Activated naive CD4-positive, alpha-beta T cell treated with anti-CD3 and anti-CD28 coated beads, Interleukin-2, amount 50 U/mL, for 72 hours (primary cell): ENCODE data around the gene CYP8B1. TPM values are rescaled to one million over a fixed set of nuclear protein-coding genes. Genes with fewer than 3 reads are reported as not detected.

Source experiments
- ATAC-seq, 2 donors: fragments of 150-1000 bp; cut with Tn5 transposase; 2 replicates each; pipeline ENCODE4 v1.10.0; 2021; ENCODE audit warnings: mild to moderate bottlenecking in 2 of 2, moderate library complexity in 2 of 2
- DNase-seq, 2 donors: peaks; one replicate each; pipeline ENCODE4 v3.0.0; 2021 to 2022; ENCODE audit warnings: low spot score in 2 of 2
- H3K27ac Mint-ChIP-seq, 2 donors: one replicate each; pipeline ENCODE4 v1.8.0; 2022; ENCODE audit warnings: mild to moderate bottlenecking in 2 of 2, mixed read lengths in 2 of 2
- H3K36me3 Mint-ChIP-seq, 2 donors: one replicate each; pipeline ENCODE4 v1.8.0; 2022; ENCODE audit warnings: mixed read lengths in 2 of 2
- H3K9me3 Mint-ChIP-seq, 2 donors: one replicate each; pipeline ENCODE4 v1.8.0; 2022; ENCODE audit warnings: mixed read lengths in 2 of 2
- total RNA-seq, 2 donors: library from RNA; stranded (reverse); gene quantifications; one replicate each; pipeline ENCODE4 v1.2.3, GENCODE V29; 2022

The CYP8B1 gene
- total RNA-seq, 2 donors from 2014 or later: not detected

DNA sequence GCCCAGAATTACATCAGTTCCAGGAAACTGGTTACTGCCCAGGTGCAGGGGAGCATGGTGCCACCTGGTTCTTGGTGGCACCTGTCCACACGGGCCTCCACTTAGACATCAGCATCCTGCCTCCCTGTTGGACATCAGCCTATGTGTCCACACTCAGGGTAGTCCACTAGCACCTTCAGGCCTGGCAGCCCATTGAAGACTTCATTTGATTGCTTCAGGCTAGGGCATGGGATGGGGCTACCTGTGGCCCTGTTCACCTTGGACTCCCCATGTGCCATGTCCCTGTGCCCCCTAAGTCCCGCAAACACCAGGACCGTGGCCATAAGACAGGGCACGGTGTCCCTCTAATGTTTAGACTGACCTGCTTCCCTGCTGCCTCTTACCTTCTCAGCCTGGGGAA lies 30.9 kb downstream of the CYP8B1 start:
- Mint-ChIP-seq H3K36me3 (peaks cover 0 to 14% of the 10 kb centered on the region in 2 donors), H3K27ac (no peak overlapping the region), H3K9me3 (peaks cover 0 to 5% of the 10 kb centered on the region in 2 donors)
- DNase-seq: no peak
- ATAC-seq: no peak

DNA sequence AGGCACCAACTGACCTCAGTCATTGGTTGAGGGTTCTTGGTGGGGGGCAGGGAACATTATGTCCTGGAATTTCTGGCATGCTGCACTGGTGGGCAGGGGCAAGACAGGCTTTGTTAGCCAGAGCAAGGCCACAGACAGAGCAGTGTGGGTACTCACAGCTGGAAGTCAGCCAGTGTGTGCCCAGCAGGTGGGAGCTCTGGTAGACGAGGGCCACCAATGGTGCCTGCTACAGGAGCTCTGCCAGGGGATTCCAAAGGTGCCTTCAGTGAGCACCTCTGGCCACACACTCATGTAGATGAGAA lies 31.3 kb downstream of the CYP8B1 start:
- Mint-ChIP-seq H3K36me3 (peaks cover 0 to 14% of the 10 kb centered on the region in 2 donors), H3K9me3 (peaks cover 0 to 5% of the 10 kb centered on the region in 2 donors), H3K27ac (no peak overlapping the region)
- ATAC-seq (no peak), DNase-seq (no peak)

DNA sequence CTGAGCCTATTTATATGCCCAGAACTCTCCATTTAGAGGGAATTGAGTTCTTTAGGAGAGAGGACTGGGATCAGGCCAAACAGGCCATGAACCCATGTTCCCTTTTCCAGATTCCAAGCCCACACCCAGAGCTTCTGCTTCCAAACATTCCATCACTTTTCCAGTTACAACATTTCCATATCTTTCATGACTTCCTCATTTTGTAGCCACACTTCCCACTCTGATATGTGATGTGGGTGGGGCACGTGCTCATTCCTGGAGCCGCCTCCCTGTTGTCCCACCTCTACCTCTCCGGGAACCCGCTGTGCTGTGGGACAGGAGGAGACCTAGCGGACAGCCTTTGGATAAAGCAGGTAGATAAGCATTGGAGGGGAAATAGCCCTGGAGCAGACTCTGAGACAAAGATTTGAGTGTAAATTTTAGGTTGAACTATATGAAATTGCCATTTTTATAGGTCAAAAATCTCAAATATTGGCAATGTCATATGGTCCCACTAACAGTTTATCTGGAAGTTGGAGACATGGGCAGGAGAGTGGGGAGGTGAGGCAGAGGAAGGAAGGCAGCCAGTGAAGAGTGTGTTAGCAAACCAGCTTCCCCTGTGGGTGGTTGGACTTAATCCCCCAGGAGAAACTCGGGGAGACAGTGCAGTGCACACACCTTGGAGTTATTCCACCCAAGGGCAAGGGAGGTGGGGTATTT lies 31.8 kb downstream of the CYP8B1 start:
- no peak for DNase-seq
- Mint-ChIP-seq H3K27ac (no peak overlapping the region), H3K36me3 (peaks cover 0 to 14% of the 10 kb centered on the region in 2 donors), H3K9me3 (peaks cover 0 to 5% of the 10 kb centered on the region in 2 donors)
- ATAC-seq: no peak

DNA sequence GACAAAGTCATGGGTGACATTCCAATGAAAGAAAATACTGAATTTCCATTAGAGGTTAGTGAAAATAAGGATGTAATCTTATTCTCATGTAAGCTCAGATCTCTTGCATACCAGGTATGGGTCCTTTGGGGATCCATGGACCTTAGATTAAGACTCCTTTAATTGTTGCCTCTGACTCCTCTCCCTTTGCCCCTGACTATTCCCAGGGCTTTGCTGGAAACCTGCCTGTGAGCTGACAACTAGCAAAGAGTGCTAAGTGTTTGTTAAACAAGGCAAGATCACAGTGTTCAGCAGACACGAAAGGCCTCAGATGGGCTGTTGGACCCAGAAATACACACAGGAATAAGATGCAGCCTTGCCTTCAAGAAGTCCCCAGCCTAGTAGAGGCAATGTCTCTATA lies 34.3 kb downstream of the CYP8B1 start:
- DNase-seq: no peak
- no peak for ATAC-seq
- Mint-ChIP-seq H3K36me3 (no peaks in the 10 kb centered on the region), H3K9me3 (no peaks in the 10 kb centered on the region), H3K27ac (no peak overlapping the region)

DNA sequence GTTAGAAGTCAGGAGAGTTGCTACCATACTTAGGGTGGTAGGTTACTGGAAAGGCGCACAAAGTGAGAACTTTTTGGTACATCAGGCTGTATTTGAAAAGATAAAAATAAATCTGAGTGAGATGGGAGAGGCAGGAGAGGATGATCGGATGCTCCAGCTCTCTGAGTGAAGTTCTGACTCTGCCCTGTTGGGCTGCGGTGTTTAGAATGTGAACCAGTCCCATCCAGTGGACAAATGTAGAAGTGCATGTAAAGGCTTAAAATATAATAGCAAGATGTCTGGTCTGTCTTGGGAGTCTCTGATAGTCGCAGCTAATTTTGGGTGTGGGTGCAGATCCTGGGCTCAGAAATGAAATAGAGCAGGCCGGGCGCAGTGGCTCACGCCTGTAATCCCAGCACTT lies 36.1 kb downstream of the CYP8B1 start:
- no peaks in the 10 kb centered on the region for H3K36me3 Mint-ChIP-seq
- ATAC-seq (peak; percentile 70 to 89), DNase-seq (peak in 1 of 2 donors; percentile 16)

DNA sequence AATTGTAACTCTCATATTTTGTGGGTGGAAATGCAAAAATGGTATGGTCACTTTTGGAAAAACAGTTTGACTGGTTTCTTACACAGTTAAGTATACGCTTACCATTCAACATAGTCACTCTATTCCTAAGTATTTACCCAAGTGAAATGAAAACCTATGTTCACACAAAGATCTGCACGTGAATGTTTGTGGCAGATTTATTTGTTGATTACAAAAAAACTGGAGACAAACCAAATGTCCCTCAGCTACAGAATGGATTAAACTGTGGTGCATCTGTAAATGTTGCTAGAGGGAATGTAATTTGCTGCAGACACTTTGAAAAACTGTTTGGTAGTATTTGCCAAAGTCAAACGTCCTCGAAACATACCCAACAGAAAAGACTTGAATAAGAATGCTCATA lies 37.1 kb downstream of the CYP8B1 start:
- DNase-seq: no peak
- ATAC-seq: no peak
- no peak overlapping the region for H3K27ac Mint-ChIP-seq
- no peaks in the 10 kb centered on the region for H3K36me3 Mint-ChIP-seq
- no peaks in the 10 kb centered on the region for H3K9me3 Mint-ChIP-seq

More for the DNA sequence above, 36.1 kb downstream of the CYP8B1 start:
- Mint-ChIP-seq H3K9me3 (no peaks in the 10 kb centered on the region), H3K27ac (no peak overlapping the region)

DNA sequence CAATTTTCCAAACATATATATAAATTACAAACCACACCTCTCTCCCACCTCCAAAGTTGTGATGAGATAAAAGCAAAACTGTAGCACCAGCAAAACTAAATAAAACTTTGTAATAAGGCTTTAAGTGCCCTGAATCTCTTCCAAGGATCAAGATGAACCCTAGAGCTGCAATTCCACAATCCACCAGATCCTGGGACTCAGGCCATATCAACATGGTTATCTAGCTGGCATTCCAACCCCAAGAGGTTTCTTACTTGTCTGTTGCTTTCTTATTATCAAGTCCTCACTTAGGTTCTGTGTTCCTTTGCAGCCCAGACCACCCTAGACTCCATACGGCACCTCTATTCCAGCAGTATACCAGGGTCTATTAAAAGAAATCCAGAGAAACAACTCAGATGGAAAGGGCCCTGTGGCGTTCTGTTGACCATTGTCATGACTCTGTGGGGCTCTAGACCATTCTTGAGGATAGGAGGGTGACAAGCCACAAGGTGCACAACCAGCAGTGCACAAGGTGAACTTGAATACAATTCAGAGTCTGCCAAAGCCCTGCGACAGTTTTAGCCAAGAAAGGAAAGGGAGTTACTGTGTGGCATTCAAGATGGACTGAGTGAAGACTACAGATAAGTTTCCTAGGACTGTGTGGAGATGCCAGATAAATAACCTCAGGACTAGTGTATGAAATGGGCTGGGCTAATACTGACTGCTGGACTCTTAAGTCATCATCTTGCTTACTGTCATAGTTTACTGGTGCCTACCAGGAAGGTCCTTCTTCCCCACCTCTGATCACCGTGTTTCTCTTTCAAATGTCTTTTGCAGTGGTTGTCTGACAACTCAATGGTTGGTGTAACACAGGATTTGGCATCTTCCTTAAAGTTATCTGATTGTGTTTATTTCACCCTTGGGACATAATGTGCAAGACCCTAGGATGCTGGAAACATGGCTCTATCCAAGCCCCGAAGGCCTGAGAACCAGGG lies 39.2 kb downstream of the CYP8B1 start:
- Mint-ChIP-seq H3K9me3 (no peaks in the 10 kb centered on the region), H3K36me3 (no peaks in the 10 kb centered on the region), H3K27ac (no peak overlapping the region)
- ATAC-seq (no peak), DNase-seq (no peak)

DNA sequence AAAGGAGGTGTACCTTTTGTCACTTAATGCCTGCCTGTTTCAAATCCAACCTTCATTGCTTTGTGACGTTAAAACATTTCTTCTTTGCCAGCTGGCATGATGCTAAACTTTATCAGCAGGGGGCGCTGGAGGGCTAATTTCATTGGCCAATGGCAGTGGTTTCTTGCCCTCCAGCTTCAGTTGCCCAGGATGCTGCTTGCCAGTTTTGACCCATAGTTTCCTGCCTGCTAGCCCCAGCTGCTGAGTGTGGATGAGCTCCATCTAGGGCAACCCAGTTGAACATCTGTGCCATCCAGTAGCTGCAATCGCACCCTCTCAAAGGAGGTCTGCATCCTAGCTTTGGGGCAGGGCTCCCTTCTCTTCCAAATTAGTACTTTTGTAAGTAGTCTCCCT lies 44.4 kb downstream of the CYP8B1 start:
- Mint-ChIP-seq H3K36me3 (no peaks in the 10 kb centered on the region), H3K9me3 (no peaks in the 10 kb centered on the region), H3K27ac (peak overlapping the region in 1 of 2 donors; percentile 26)
- peak; percentile 80 to 93 for ATAC-seq
- peak; percentile 71 to 90 for DNase-seq

DNA sequence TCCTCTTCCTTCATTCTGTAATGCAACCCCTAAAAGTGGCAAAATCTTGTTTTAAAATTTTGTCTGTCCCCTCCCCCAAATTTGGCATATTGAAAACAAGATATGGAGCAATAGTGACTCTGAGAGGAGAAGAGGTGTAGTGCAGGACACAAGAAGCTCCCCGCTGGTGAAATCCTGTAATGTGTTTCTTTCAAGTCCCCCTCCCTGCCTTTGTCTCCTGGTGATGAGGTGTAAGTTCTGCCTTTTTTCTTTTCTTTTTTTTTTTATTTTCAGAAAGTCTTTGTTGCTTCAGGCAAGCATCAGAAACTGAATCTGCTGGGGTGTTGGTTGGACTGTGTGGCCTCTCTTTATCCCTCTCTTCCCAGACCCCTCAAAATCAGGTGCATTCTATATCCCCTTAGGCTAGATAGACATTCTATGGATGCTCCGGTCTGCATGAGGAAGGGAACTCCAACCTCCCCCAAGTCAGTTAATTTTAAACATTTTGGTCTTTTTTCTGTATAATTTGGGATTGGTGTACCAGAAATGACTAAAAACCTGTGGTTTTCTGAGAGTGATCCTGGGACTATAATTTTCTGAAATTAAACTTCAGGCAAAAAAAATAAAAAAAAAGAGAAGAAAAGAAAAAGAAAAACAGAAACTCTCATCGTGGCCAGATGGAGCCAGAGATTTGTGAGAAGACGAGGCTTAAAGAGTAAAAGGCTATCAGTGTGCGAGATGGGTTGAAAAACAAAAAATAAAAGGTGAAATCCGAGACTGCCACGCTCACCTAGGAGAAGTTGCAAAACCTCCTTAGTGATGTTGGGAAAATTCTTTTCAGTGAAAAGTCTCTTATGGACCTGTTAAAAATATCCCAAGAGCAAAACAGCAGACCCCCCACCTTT lies 45.0 kb downstream of the CYP8B1 start:
- no peaks in the 10 kb centered on the region for H3K9me3 Mint-ChIP-seq
- ATAC-seq: no peak
- H3K36me3 Mint-ChIP-seq: no peaks in the 10 kb centered on the region
- no peak for DNase-seq
- no peak overlapping the region for H3K27ac Mint-ChIP-seq

DNA sequence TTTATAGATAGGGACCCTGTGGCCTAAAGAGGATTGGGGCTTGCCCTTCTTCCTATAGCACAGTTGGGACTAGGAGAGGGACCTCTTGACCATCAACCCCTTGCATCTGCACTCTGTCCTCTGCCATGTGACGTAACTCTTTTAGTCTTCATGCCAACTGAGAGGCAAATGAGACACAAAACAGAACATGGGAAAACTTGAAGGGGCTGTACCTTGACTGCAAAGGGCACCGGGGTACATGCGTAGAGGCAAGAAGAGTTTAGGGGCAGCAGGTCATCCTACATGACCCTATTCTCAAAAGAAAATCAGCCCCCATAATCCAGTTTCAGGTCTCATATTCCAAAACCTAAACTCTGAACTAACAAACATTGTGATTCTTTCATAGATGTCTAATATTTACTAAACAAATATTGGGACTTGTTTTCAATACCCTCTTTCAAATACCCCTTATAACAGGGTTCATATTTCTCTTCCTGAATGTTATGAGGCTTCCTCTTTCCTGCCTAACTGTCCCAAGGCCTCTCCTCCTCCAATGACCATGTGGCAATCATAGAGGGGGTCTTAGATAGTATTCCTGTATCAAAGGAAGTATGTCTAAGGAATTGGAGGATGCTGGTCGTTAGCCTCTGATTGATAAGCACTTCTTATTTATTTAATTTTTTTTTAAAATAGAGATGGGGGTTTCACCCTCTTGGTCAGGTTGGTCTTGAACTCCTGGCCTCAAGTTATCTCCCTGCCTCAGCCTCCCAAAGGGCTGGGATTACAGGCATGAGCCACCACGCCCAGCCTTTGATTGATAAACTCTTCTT lies 45.8 kb downstream of the CYP8B1 start:
- Mint-ChIP-seq H3K9me3 (no peaks in the 10 kb centered on the region), H3K36me3 (no peaks in the 10 kb centered on the region), H3K27ac (no peak overlapping the region)
- no peak for ATAC-seq
- DNase-seq: no peak

DNA sequence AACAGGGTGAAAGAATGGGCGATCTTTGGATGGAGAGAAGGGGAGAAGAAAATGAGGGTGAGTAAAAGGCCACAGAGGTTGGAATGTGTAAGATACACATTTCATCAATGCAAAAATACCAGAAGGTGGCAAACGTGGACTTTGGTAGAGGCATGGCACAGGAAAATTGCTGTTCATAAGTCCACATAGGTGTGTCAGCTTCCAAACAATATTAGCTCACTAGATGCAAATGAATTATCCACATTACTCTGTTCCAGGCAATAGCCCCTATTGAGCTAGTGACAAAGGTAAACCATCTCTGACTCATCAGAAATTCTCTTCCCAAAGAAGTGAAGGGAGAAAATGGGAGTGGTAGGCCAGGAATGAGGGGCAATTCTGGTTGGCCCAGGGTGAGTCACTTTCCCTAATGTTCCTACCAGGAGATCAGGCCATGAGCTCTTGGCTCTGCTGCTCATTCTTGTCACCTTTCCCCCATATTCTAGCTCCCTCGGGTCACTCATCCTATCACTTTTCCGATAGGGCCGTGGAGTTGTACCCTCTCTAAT lies 46.5 kb downstream of the CYP8B1 start:
- Mint-ChIP-seq H3K27ac (no peak overlapping the region), H3K9me3 (no peaks in the 10 kb centered on the region), H3K36me3 (no peaks in the 10 kb centered on the region)
- ATAC-seq: no peak
- no peak for DNase-seq

DNA sequence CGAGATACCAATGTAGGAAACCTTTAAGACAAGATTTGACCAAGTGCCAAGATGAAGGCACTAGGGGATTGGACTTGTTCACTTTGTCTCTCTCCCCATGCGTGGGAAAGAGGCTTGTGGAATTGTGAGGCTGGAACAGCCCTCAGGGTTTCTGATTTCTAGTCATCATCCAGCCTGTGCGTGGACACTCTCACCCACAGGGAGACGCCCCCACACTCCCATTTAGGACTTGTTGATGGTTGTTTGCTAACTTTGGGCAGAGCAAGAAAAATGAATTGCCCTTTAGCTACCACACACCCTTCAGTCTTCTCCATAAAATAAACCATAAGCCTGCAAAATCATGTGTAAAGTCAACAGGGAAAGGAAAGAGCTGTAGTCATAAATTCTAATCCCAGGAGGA lies 48.0 kb downstream of the CYP8B1 start:
- H3K9me3 Mint-ChIP-seq: no peaks in the 10 kb centered on the region
- no peaks in the 10 kb centered on the region for H3K36me3 Mint-ChIP-seq
- ATAC-seq (no peak), DNase-seq (no peak)
- H3K27ac Mint-ChIP-seq: no peak overlapping the region

DNA sequence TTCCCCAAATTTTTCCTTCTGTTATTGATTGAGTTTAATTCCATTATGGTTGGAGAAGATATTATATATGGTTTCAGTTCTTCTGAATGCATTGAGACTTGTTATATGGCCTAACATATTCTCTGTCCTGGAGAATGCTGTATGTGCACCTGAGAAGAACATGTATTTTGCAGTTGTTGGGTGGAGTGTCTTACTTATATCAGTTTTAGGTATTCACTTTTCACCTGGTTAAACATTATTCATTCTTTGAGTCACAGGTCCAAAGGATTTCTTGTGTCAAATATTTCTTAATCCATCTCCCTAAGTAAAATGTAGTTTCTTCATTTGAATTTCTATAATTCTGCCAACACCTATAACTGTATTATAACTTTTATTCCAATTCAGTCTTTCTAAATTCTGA lies 48.7 kb downstream of the CYP8B1 start:
- Mint-ChIP-seq H3K27ac (no peak overlapping the region), H3K9me3 (no peaks in the 10 kb centered on the region), H3K36me3 (no peaks in the 10 kb centered on the region)
- ATAC-seq (no peak), DNase-seq (no peak)

DNA sequence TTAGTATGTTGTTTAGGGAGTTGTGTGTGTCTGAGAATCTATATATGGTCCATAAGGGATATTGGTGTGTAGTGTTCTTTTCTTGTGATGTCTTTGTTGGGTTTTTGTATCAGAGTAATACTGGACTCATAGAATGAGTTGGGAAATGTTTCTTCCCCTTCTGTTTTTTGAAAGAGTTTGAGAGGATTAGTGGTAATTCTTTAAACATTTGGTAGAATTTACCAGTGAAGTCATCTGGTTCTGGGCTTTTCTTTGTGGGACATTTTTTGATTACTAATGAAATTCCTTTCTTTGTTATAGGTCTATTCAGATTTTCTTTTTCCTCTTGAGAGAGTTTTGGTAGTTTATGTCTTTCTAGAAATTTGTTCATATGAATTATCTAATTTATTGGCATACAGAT lies 49.5 kb downstream of the CYP8B1 start:
- Mint-ChIP-seq H3K27ac (no peak overlapping the region), H3K36me3 (no peaks in the 10 kb centered on the region), H3K9me3 (no peaks in the 10 kb centered on the region)
- no peak for ATAC-seq
- no peak for DNase-seq

DNA sequence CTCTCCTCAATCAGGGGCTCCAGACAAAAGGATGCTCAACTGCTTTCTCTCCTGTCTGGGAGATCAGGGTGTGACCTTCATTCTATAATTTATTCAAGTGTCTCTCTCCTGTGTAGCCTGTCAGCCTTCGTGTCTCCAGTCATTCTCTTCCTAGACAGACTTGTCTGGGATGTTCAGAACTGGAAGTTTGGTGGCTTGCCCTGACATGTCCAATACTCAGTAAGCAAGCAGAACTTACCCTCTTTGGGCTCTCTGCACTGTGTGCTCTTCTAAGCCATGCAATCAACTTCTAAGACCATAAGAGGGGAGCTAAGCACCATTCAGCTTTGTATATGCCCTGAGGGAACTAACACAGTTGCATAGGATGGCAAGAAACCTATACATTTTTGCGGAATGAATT lies 52.3 kb downstream of the CYP8B1 start:
- Mint-ChIP-seq H3K9me3 (no peaks in the 10 kb centered on the region), H3K36me3 (no peaks in the 10 kb centered on the region), H3K27ac (peak overlapping the region; percentile 18 to 67)
- DNase-seq (no peak), ATAC-seq (no peak)

DNA sequence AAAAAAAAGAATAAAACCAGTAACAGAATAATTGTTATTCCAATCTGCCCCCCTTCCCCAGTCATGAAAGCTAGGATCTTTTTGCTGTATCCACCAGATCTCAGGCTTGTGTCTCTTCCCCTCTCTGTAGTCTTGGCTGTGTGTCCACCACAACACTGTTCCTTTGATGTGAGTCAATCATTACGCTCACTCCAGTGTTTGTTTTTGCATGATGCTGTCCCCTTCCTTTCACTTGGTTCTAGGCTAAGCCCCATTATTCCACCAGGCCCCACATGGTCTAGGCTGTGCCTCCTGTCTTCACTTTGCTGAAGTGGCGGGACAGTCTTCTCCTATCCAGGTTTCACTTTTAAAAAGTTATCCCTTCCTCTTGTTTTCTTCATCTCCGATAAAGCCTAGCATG lies 52.9 kb downstream of the CYP8B1 start:
- H3K9me3 Mint-ChIP-seq: no peaks in the 10 kb centered on the region
- peak overlapping the region in 1 of 2 donors; percentile 67 for H3K27ac Mint-ChIP-seq
- H3K36me3 Mint-ChIP-seq: no peaks in the 10 kb centered on the region
- ATAC-seq (no peak), DNase-seq (no peak)
